SK-N-SH (cell line): ENCODE measurements around the gene NRP2.

Source experiments
- ELF1 ChIP-seq: IDR thresholded peaks from 2 replicates; pipeline ENCODE4 v1.4.0; 2012
- FOXJ3 ChIP-seq: sonication (generic); formaldehyde crosslinking; IDR thresholded peaks from 2 replicates; pipeline ENCODE4 v1.5.1; 2020; ENCODE audit warnings: mild to moderate bottlenecking, missing genetic modification reagents
- FOXM1 ChIP-seq: IDR thresholded peaks from 2 replicates; pipeline ENCODE4 v1.4.0; 2012; ENCODE audit warnings: low read depth, mild to moderate bottlenecking
- NRF1 ChIP-seq: IDR thresholded peaks from 2 replicates; pipeline ENCODE4 v1.6.1; 2012; ENCODE audit warnings: low read depth, mild to moderate bottlenecking, low read length
- POLR2AphosphoS5 ChIP-seq: IDR thresholded peaks from 2 replicates; pipeline ENCODE4 v1.6.1; 2012; ENCODE audit warnings: low read depth, low read length
- RAD21 ChIP-seq: IDR thresholded peaks from 2 replicates; pipeline ENCODE4 v1.6.1; 2012; ENCODE audit warnings: mild to moderate bottlenecking, low read length
- TAF1 ChIP-seq: IDR thresholded peaks from 2 replicates; pipeline ENCODE4 v1.6.1; 2012; ENCODE audit warnings: low read depth, mild to moderate bottlenecking, low read length, moderate library complexity, borderline replicate concordance
- TF ChIP-seq, protein P1 (sequence below): fragments of 150-350 bp; IDR thresholded peaks from 2 replicates; pipeline ENCODE4 v1.6.1; 2017; ENCODE audit warnings: antibody characterized with exemption, low read length, low read depth, borderline replicate concordance
- TF ChIP-seq, protein P2 (sequence below): fragments of 200-600 bp; sonication (generic); IDR thresholded peaks from 2 replicates; pipeline ENCODE4 v1.6.1; 2017; ENCODE audit warnings: antibody characterized with exemption, mild to moderate bottlenecking, moderate library complexity

DNA sequence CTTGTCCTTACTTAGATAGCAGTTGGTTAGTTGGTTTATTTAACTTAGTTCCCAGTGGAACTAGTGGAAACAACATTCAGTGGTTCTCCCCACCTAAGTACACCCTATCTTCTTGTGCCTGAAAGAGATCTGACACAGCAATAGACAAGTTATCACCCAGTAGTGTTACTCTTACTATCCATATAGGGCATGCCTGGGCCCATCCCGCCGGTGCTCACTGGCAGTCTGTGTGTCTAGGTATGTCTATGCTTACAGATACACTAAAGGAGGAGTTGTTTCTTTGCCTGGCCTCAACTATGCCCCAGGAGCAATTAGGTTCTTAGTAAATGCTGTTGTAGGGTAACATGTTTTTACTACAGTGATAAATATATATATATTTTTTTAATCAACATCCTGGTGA is 12.0 kb upstream of the NRP2 start:
- TF ChIP-seq TAF1, result no peak
- no peak for TF ChIP-seq FOXJ3 (CRISPR knock-in tag)
- no peak for TF ChIP-seq NRF1
- TF ChIP-seq, protein P1, sequence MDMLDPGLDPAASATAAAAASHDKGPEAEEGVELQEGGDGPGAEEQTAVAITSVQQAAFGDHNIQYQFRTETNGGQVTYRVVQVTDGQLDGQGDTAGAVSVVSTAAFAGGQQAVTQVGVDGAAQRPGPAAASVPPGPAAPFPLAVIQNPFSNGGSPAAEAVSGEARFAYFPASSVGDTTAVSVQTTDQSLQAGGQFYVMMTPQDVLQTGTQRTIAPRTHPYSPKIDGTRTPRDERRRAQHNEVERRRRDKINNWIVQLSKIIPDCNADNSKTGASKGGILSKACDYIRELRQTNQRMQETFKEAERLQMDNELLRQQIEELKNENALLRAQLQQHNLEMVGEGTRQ, result no peak
- TF ChIP-seq ELF1, result no peak
- TF ChIP-seq, protein P2, sequence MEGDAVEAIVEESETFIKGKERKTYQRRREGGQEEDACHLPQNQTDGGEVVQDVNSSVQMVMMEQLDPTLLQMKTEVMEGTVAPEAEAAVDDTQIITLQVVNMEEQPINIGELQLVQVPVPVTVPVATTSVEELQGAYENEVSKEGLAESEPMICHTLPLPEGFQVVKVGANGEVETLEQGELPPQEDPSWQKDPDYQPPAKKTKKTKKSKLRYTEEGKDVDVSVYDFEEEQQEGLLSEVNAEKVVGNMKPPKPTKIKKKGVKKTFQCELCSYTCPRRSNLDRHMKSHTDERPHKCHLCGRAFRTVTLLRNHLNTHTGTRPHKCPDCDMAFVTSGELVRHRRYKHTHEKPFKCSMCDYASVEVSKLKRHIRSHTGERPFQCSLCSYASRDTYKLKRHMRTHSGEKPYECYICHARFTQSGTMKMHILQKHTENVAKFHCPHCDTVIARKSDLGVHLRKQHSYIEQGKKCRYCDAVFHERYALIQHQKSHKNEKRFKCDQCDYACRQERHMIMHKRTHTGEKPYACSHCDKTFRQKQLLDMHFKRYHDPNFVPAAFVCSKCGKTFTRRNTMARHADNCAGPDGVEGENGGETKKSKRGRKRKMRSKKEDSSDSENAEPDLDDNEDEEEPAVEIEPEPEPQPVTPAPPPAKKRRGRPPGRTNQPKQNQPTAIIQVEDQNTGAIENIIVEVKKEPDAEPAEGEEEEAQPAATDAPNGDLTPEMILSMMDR, result no peak
- TF ChIP-seq FOXM1, result no peak
- TF ChIP-seq RAD21, result no peak
- TF ChIP-seq POLR2AphosphoS5, result no peak
